Liver (tissue), 3 donors: ENCODE measurements around the gene TOP1.

ENCODE experiments used
- FOXA1 ChIP-seq: IDR thresholded peaks from 2 replicates; pipeline ENCODE4 v1.6.1; 2016; ENCODE audit warnings: antibody characterized with exemption
- GABPA ChIP-seq, 2 donors: IDR thresholded peaks in 1 of 2; conservative IDR thresholded peaks in 1 of 2; 2 replicates each; pipeline ENCODE4 v1.6.1; 2016; ENCODE audit warnings: antibody characterized with exemption in 2 of 2, mild to moderate bottlenecking in 1 of 2, moderate library complexity in 1 of 2
- HNF4A ChIP-seq, 2 donors: conservative IDR thresholded peaks; 2 replicates each; pipeline ENCODE4 v1.6.1; 2016; ENCODE audit warnings: antibody characterized with exemption in 2 of 2, mild to moderate bottlenecking in 2 of 2
- JUND ChIP-seq, 2 donors: IDR thresholded peaks; 2 replicates each; pipeline ENCODE4 v1.6.1; 2016; ENCODE audit warnings: antibody characterized with exemption in 2 of 2
- RAD21 ChIP-seq, 2 donors: IDR thresholded peaks; 2 replicates each; pipeline ENCODE4 v1.6.1; 2016; ENCODE audit warnings: antibody characterized with exemption in 2 of 2, mild to moderate bottlenecking in 2 of 2
- SP1 ChIP-seq: IDR thresholded peaks from 2 replicates; pipeline ENCODE4 v1.6.1; 2018; ENCODE audit warnings: antibody characterized with exemption, mild to moderate bottlenecking
- TAF1 ChIP-seq: conservative IDR thresholded peaks from 2 replicates; pipeline ENCODE4 v1.6.1; 2016; ENCODE audit warnings: antibody characterized with exemption, mild to moderate bottlenecking
- YY1 ChIP-seq: IDR thresholded peaks from 2 replicates; pipeline ENCODE4 v1.6.1; 2016; ENCODE audit warnings: antibody characterized with exemption, mild to moderate bottlenecking
- TF ChIP-seq, protein P1 (sequence below): fragments of 150-350 bp; IDR thresholded peaks from 2 replicates; pipeline ENCODE4 v1.5.1; 2017; ENCODE audit warnings: improper control_type of control experiment, low read depth, low read length; ENCODE audit not compliant: missing input control
- TF ChIP-seq, protein P2 (sequence below): IDR thresholded peaks from 2 replicates; pipeline ENCODE4 v1.6.1; 2016; ENCODE audit warnings: antibody characterized with exemption
- TF ChIP-seq, protein P3 (sequence below): IDR thresholded peaks from 2 replicates; pipeline ENCODE4 v1.6.1; 2016; ENCODE audit warnings: antibody characterized with exemption, mild to moderate bottlenecking
- TF ChIP-seq, protein P4 (sequence below): IDR thresholded peaks from 2 replicates; pipeline ENCODE4 v1.6.1; 2016; ENCODE audit warnings: antibody characterized with exemption
- TF ChIP-seq, protein P5 (sequence below): IDR thresholded peaks from 2 replicates; pipeline ENCODE4 v1.6.1; 2016; ENCODE audit warnings: antibody characterized with exemption
- donor health status: healthy.
- donor health status: healthy.

DNA sequence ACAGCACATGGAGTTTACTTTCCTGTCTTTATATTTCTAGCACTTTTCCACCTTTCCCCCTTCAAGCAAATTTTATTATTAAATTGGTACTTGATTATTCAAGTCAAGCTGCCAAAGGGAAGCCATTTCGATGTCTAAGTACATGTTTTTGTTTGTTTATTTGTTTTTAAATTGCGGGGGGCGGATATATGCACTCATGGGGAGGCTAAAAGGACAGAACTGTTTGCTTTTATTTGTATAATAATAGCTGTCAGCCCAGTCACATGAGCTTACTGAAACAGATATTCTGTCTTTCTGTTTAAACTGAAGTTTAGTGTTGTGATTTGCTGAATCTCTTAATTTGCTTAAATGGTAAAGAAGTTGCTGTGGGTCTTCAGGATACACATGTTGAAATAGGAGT is 59.2 kb downstream of the TOP1 start:
- TF ChIP-seq, protein P1, sequence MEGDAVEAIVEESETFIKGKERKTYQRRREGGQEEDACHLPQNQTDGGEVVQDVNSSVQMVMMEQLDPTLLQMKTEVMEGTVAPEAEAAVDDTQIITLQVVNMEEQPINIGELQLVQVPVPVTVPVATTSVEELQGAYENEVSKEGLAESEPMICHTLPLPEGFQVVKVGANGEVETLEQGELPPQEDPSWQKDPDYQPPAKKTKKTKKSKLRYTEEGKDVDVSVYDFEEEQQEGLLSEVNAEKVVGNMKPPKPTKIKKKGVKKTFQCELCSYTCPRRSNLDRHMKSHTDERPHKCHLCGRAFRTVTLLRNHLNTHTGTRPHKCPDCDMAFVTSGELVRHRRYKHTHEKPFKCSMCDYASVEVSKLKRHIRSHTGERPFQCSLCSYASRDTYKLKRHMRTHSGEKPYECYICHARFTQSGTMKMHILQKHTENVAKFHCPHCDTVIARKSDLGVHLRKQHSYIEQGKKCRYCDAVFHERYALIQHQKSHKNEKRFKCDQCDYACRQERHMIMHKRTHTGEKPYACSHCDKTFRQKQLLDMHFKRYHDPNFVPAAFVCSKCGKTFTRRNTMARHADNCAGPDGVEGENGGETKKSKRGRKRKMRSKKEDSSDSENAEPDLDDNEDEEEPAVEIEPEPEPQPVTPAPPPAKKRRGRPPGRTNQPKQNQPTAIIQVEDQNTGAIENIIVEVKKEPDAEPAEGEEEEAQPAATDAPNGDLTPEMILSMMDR: no peak
- TF ChIP-seq, protein P2, sequence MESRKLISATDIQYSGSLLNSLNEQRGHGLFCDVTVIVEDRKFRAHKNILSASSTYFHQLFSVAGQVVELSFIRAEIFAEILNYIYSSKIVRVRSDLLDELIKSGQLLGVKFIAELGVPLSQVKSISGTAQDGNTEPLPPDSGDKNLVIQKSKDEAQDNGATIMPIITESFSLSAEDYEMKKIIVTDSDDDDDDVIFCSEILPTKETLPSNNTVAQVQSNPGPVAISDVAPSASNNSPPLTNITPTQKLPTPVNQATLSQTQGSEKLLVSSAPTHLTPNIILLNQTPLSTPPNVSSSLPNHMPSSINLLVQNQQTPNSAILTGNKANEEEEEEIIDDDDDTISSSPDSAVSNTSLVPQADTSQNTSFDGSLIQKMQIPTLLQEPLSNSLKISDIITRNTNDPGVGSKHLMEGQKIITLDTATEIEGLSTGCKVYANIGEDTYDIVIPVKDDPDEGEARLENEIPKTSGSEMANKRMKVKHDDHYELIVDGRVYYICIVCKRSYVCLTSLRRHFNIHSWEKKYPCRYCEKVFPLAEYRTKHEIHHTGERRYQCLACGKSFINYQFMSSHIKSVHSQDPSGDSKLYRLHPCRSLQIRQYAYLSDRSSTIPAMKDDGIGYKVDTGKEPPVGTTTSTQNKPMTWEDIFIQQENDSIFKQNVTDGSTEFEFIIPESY: no peak
- TF ChIP-seq FOXA1 (no peak), RAD21 (IDR thresholded peaks at IDR 0.05) (no peak), SP1 (no peak), TAF1 (no peak), YY1 (no peak), JUND (IDR thresholded peaks at IDR 0.05) (no peak), GABPA (IDR thresholded peaks at IDR 0.05 in 1 of 2, conservative IDR thresholded peaks at IDR 0.05 in 1 of 2) (no peak), HNF4A (conservative IDR thresholded peaks at IDR 0.05) (no peak)
- TF ChIP-seq, protein P3, sequence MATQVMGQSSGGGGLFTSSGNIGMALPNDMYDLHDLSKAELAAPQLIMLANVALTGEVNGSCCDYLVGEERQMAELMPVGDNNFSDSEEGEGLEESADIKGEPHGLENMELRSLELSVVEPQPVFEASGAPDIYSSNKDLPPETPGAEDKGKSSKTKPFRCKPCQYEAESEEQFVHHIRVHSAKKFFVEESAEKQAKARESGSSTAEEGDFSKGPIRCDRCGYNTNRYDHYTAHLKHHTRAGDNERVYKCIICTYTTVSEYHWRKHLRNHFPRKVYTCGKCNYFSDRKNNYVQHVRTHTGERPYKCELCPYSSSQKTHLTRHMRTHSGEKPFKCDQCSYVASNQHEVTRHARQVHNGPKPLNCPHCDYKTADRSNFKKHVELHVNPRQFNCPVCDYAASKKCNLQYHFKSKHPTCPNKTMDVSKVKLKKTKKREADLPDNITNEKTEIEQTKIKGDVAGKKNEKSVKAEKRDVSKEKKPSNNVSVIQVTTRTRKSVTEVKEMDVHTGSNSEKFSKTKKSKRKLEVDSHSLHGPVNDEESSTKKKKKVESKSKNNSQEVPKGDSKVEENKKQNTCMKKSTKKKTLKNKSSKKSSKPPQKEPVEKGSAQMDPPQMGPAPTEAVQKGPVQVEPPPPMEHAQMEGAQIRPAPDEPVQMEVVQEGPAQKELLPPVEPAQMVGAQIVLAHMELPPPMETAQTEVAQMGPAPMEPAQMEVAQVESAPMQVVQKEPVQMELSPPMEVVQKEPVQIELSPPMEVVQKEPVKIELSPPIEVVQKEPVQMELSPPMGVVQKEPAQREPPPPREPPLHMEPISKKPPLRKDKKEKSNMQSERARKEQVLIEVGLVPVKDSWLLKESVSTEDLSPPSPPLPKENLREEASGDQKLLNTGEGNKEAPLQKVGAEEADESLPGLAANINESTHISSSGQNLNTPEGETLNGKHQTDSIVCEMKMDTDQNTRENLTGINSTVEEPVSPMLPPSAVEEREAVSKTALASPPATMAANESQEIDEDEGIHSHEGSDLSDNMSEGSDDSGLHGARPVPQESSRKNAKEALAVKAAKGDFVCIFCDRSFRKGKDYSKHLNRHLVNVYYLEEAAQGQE: no peak
- TF ChIP-seq, protein P4, sequence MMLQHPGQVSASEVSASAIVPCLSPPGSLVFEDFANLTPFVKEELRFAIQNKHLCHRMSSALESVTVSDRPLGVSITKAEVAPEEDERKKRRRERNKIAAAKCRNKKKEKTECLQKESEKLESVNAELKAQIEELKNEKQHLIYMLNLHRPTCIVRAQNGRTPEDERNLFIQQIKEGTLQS: no peak
- TF ChIP-seq, protein P5, sequence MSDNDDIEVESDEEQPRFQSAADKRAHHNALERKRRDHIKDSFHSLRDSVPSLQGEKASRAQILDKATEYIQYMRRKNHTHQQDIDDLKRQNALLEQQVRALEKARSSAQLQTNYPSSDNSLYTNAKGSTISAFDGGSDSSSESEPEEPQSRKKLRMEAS: no peak
